A549 (cell line): ENCODE results near the gene CAMK1.

Experiments
- CHD2 ChIP-seq: fragments of 150-350 bp; IDR thresholded peaks from 2 replicates; pipeline ENCODE4 v1.6.1; 2014; ENCODE audit warnings: low read length; ENCODE audit not compliant: partially characterized antibody
- CTCF ChIP-seq: fragments of >200 bp; sonication (Bioruptor Twin); formaldehyde crosslinking; IDR thresholded peaks from 3 replicates; pipeline ENCODE4 v1.5.1; 2016
- ELK1 ChIP-seq: fragments of 150-350 bp; IDR thresholded peaks from 2 replicates; pipeline ENCODE4 v1.6.1; 2014; ENCODE audit warnings: low read depth, mild to moderate bottlenecking, low read length
- EP300 ChIP-seq, 2 experiments: fragments of >200 bp; sonication (Bioruptor Twin); formaldehyde crosslinking; IDR thresholded peaks; 2 replicates in 1 of 2; 3 replicates in 1 of 2; pipeline ENCODE4 v1.6.1; 2016 to 2017
- HDAC2 ChIP-seq: fragments of 200-600 bp; sonication (generic); IDR thresholded peaks from 2 replicates; pipeline ENCODE4 v1.6.1; 2016
- JUN ChIP-seq, 2 experiments: fragments of >200 bp; sonication (Bioruptor Twin); formaldehyde crosslinking; IDR thresholded peaks; 2 replicates in 1 of 2; 3 replicates in 1 of 2; pipeline ENCODE4 v1.6.1; 2016 to 2017
- MAFK ChIP-seq: fragments of 450-650 bp; IDR thresholded peaks from 2 replicates; pipeline ENCODE4 v1.6.1; 2014; ENCODE audit not compliant: partially characterized antibody

- no peak for TF ChIP-seq CTCF
- no peak for TF ChIP-seq ELK1
- TF ChIP-seq MAFK, result no peak
- no peak for TF ChIP-seq HDAC2
- no peak for TF ChIP-seq CHD2
- TF ChIP-seq EP300 (IDR thresholded peaks at IDR 0.05), result no peak
- no peak for TF ChIP-seq JUN (IDR thresholded peaks at IDR 0.05)
Measured at GRCh38 chr3:9710174-9710739, 59.5 kb downstream of the CAMK1 start.
